Measurements from ENCODE around the gene RPGR. TPM values are rescaled to one million over a fixed set of nuclear protein-coding genes. Genes with fewer than 3 reads are reported as not detected.

RPGR gene
- total and polyA plus RNA-seq, 8 donors, result 4.2 to 14.7 (median 5.1) TPM

GRCh38 chrX:38332505-38332904 is 5.2 kb upstream of the RPGR start:
- Histone ChIP-seq H3K27me3 (peaks cover 0 to 3% (median 0%) of the 10 kb centered on the region in 4 donors), H3K9me3 (no peaks in the 10 kb centered on the region), H3K4me3 (no peak overlapping the region), H3K27ac (no peak overlapping the region), H3K36me3 (no peaks in the 10 kb centered on the region), H3K4me1 (no peaks in the 10 kb centered on the region)
- DNase-seq (no peak), FAIRE-seq (no peak), ATAC-seq (no peak)
- TF ChIP-seq CTCF (IDR thresholded peaks at IDR 0.05), result no peak
- intact Hi-C loops (cut with DNase I), result no loop called here

DNA sequence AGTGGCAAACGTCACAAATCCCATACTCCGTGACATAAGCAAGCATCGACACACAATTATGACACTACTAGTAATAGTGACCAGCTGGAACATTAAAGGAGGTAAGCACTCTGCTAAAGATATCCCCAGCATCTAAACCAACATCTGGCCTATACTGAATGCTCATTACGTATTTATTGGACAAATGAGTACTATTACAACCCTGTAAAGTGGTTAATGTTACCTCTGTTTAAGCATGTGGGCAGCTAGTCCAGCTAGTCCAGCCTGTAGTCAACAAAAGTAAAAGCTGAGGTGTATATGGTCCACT is 419 bp upstream of the RPGR start:
- TF ChIP-seq CTCF (IDR thresholded peaks at IDR 0.05), result peak in 1 of 4 donors; percentile 4
- Histone ChIP-seq H3K4me1 (no peaks in the 10 kb centered on the region), H3K4me3 (peak overlapping the region in 1 of 4 donors; percentile 60), H3K27me3 (no peaks in the 10 kb centered on the region), H3K36me3 (no peaks in the 10 kb centered on the region), H3K27ac (peak overlapping the region in 2 of 4 donors; percentile 87 to 88), H3K9me3 (no peaks in the 10 kb centered on the region)
- 2 to 23% methylated on average over 4 of the region's 4 CpGs for WGBS, 2 donors
- DNase-seq, result no peak
- intact Hi-C loops (cut with DNase I), result no loop called here
- FAIRE-seq, result no peak
- no peak for ATAC-seq

DNA sequence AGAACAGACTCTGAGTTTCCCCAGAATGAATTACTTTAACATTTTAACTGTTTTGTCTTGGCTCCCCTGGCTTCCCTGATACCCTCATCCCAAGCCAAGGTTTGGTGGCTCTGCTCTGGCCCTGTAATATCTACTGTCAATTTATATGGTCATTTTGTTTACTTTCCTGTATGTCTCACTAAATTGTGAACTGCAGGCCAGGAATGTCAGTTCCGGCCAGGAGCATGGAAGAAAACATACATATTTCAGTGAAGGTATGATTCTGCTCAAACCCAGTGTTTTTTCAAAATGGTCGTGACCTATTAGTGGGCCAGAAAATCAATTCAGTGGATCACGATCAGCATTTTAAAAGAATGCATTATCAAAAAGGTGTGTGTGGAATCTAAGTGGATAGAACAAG is 1.2 kb downstream of the RPGR start:
- Histone ChIP-seq H3K27me3 (no peaks in the 10 kb centered on the region), H3K36me3 (no peaks in the 10 kb centered on the region), H3K4me3 (peak overlapping the region in 2 of 4 donors; percentile 44 to 60), H3K4me1 (no peaks in the 10 kb centered on the region), H3K9me3 (no peaks in the 10 kb centered on the region), H3K27ac (no peak overlapping the region)
- 23 to 35% methylated on average over 3 of the region's 3 CpGs for WGBS, 2 donors
- intact Hi-C loops (cut with DNase I), result no loop called here
- ATAC-seq (no peak), DNase-seq (no peak), FAIRE-seq (peak; percentile 66)
- TF ChIP-seq CTCF (IDR thresholded peaks at IDR 0.05), result no peak

DNA sequence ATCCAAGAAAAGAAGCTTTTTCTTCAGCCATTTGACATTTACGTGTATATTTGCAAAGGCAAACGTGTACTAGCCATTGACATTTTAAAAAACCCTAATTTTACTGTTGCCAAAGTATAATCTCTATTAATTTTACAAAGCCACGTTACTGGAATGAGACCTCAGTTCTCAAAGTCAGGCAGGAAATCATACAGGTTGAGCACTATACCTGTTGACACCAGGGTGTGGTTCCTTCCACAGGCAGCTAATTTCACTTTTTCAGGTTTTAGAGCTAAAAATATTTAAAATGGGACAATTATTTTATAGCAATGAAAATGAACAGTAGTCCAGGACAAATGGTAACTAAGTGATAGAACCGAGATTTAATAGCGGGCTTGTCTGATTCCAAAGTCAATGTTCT is 6.5 kb downstream of the RPGR start:
- Histone ChIP-seq H3K27ac (no peak overlapping the region), H3K9me3 (no peaks in the 10 kb centered on the region), H3K4me1 (no peaks in the 10 kb centered on the region), H3K36me3 (no peaks in the 10 kb centered on the region), H3K27me3 (no peaks in the 10 kb centered on the region), H3K4me3 (no peak overlapping the region)
- FAIRE-seq (no peak), DNase-seq (no peak), ATAC-seq (no peak)
- WGBS, 2 donors, result 68 to 87% methylated on average over 5 of the region's 5 CpGs
- TF ChIP-seq CTCF (IDR thresholded peaks at IDR 0.05), result no peak
- intact Hi-C loops (cut with DNase I), result no loop called here

DNA sequence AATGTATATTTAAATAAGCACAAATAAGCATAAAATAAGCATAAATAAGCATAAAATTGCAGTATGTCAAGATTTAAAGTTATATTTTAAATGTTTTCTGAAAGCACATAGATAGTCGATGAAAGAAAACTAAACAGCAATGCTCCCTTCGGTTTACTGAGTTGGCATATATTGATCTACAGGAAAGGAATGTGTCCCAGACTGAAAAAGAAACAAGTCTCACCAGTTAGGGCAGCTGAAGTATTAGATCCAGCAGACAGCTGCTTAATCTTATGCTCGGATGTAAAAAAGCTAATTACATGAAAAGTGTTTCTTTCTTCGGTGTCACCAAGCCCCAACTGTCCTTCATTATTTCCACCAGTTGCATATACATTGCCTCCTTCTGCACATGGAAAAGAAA is 8.7 kb downstream of the RPGR start:
- intact Hi-C loops (cut with DNase I), result no loop called here
- DNase-seq, result no peak
- FAIRE-seq, result no peak
- H3K9me3 ChIP-seq, result no peaks in the 10 kb centered on the region
- no peaks in the 10 kb centered on the region for H3K4me1 ChIP-seq
- H3K27me3 ChIP-seq, result peaks cover 0 to 4% (median 0%) of the 10 kb centered on the region in 4 donors
- H3K36me3 ChIP-seq, result no peaks in the 10 kb centered on the region
- WGBS, 2 donors, result 17 to 18% methylated on average over 4 of the region's 4 CpGs
- no peak overlapping the region for H3K27ac ChIP-seq
- ATAC-seq, result peak in 2 of 4 donors; percentile 76 to 81
- no peak for TF ChIP-seq CTCF (IDR thresholded peaks at IDR 0.05)
- no peak overlapping the region for H3K4me3 ChIP-seq

Measured in pancreas (tissue), 10 donors.